Bronchial epithelial cell (primary cell): ENCODE results near the gene C3orf70. TPM values are rescaled to one million over a fixed set of nuclear protein-coding genes. Genes with fewer than 3 reads are reported as not detected.

Experiments used
- DNase-seq: peaks from one replicate; pipeline ENCODE4 v3.0.0-alpha.2; 2010; ENCODE audit warnings: low read depth
- FAIRE-seq: peaks from 2 replicates; lab custom pipeline; 2011; peaks lifted over from hg19 to GRCh38; lab: Jason Lieb, UNC
- H3K27me3 ChIP-seq: 2 replicates; pipeline ENCODE4 v1.5.1; 2011; ENCODE audit warnings: low read length; ENCODE audit not compliant: control insufficient read depth, insufficient read depth
- H3K36me3 ChIP-seq: 2 replicates; pipeline ENCODE4 v1.5.1; 2011; ENCODE audit warnings: low read length; ENCODE audit not compliant: control insufficient read depth, insufficient read depth
- H3K4me3 ChIP-seq: 2 replicates; pipeline ENCODE4 v1.5.1; 2011; ENCODE audit warnings: mild to moderate bottlenecking, low read depth, low read length, control low read depth
- CTCF ChIP-seq: IDR thresholded peaks from 2 replicates; pipeline ENCODE4 v1.5.1; 2011; ENCODE audit warnings: mild to moderate bottlenecking, moderate library complexity, low read length, control low read depth, inconsistent platforms; ENCODE audit not compliant: insufficient read depth, severe bottlenecking
- total RNA-seq: library from RNA; depleted of rRNA; stranded (reverse); fragments of >200 nt; gene quantifications from 2 replicates; pipeline ENCODE4 v1.2.1, GENCODE V29; 2014

Gene C3orf70
- total RNA-seq, 1 donor from 2014 or later: under 0.01 TPM

- no peak for DNase-seq
- TF ChIP-seq CTCF: no peak
- no peak overlapping the region for H3K4me3 ChIP-seq
- FAIRE-seq: no peak
- no peaks in the 10 kb centered on the region for H3K36me3 ChIP-seq
- no peaks in the 10 kb centered on the region for H3K27me3 ChIP-seq
Observed at GRCh38 chr3:185063431-185063830, 89.4 kb downstream of the C3orf70 start.

- DNase-seq: no peak
- no peak overlapping the region for H3K4me3 ChIP-seq
- FAIRE-seq: no peak
- no peaks in the 10 kb centered on the region for H3K36me3 ChIP-seq
- no peak for TF ChIP-seq CTCF
- H3K27me3 ChIP-seq: no peaks in the 10 kb centered on the region
Observed at GRCh38 chr3:185062191-185062590, 90.7 kb downstream of the C3orf70 start.

GRCh38 chr3:185060655-185061054, 92.2 kb downstream of the C3orf70 start:
- Histone ChIP-seq H3K4me3 (no peak overlapping the region), H3K36me3 (no peaks in the 10 kb centered on the region), H3K27me3 (no peaks in the 10 kb centered on the region)
- DNase-seq (no peak), FAIRE-seq (no peak)
- no peak for TF ChIP-seq CTCF

GRCh38 chr3:185059766-185060165, 93.1 kb downstream of the C3orf70 start:
- no peak for DNase-seq
- FAIRE-seq: no peak
- TF ChIP-seq CTCF: no peak

GRCh38 chr3:185058796-185059195, 94.1 kb downstream of the C3orf70 start:
- TF ChIP-seq CTCF: no peak
- FAIRE-seq: no peak
- no peaks in the 10 kb centered on the region for H3K36me3 ChIP-seq

More at GRCh38 chr3:185059766-185060165, 93.1 kb downstream of the C3orf70 start:
- H3K27me3 ChIP-seq: no peaks in the 10 kb centered on the region
- no peak overlapping the region for H3K4me3 ChIP-seq
- no peaks in the 10 kb centered on the region for H3K36me3 ChIP-seq

GRCh38 chr3:185057829-185058228, 95.0 kb downstream of the C3orf70 start:
- FAIRE-seq: no peak
- no peak for DNase-seq
- Histone ChIP-seq H3K4me3 (no peak overlapping the region), H3K36me3 (no peaks in the 10 kb centered on the region), H3K27me3 (no peaks in the 10 kb centered on the region)
- TF ChIP-seq CTCF: no peak

More at GRCh38 chr3:185058796-185059195, 94.1 kb downstream of the C3orf70 start:
- no peak for DNase-seq
- H3K27me3 ChIP-seq: no peaks in the 10 kb centered on the region
- no peak overlapping the region for H3K4me3 ChIP-seq
